ENCODE measurements around the gene PDE6H.

Gene PDE6H

DNA sequence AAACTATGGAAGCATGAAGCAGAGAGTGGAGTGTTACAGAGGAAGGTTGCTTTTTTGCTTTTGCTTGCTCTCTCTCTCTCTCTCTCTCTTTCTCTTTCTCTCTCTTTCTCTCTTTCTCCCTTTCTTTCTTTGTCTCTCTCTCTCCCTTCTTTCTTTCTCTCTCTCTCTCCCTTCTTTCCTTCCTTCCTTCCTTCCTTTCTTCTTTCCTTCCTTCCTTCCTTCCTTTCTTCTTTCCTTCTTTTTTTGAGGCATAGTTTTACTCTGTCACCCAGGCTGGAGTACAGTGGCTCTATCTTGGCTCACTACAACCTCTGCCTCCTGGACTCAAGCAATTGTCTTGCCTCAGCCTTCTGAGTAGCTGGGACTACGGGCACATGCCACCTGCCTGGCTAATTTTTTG lies 19.1 kb upstream of the PDE6H start:
- Histone ChIP-seq H3K27me3 (ENCODE audit: control insufficient read depth, insufficient read depth, low read length) (no peaks in the 10 kb centered on the region), H3K4me1 (ENCODE audit: control insufficient read depth, insufficient read depth, low read length) (peaks cover 7% of the 10 kb centered on the region), H3K9me3 (ENCODE audit: control insufficient read depth, low read length) (no peaks in the 10 kb centered on the region), H3K36me3 (ENCODE audit: control insufficient read depth, insufficient read depth, low read length) (no peaks in the 10 kb centered on the region), H3K4me3 (ENCODE audit: low read length) (no peak overlapping the region), H3K9ac (ENCODE audit: low read length) (no peak overlapping the region)

DNA sequence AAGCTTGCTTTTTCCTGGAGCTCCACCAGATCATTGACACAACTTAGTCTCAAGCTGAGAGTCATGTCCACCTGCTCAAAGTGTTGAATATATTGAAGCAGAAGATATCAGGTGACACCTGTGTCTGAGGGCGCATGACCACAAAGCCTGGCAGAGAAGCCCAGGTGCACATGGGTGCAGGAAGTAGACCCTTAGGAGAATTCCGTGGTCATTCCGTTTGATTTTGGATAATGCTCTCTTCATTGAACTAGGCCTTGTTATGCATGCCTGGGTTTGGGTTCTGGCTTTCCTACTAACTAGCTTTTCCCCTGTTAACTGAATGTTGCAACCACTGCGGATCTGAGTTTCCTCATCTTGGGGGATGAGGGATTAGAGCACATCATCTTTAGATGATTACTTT lies 18.6 kb upstream of the PDE6H start:
- Histone ChIP-seq H3K4me3 (ENCODE audit: low read length) (no peak overlapping the region), H3K4me1 (ENCODE audit: control insufficient read depth, insufficient read depth, low read length) (peaks cover 7% of the 10 kb centered on the region), H3K27me3 (ENCODE audit: control insufficient read depth, insufficient read depth, low read length) (no peaks in the 10 kb centered on the region), H3K36me3 (ENCODE audit: control insufficient read depth, insufficient read depth, low read length) (no peaks in the 10 kb centered on the region), H3K9me3 (ENCODE audit: control insufficient read depth, low read length) (no peaks in the 10 kb centered on the region), H3K9ac (ENCODE audit: low read length) (no peak overlapping the region)

DNA sequence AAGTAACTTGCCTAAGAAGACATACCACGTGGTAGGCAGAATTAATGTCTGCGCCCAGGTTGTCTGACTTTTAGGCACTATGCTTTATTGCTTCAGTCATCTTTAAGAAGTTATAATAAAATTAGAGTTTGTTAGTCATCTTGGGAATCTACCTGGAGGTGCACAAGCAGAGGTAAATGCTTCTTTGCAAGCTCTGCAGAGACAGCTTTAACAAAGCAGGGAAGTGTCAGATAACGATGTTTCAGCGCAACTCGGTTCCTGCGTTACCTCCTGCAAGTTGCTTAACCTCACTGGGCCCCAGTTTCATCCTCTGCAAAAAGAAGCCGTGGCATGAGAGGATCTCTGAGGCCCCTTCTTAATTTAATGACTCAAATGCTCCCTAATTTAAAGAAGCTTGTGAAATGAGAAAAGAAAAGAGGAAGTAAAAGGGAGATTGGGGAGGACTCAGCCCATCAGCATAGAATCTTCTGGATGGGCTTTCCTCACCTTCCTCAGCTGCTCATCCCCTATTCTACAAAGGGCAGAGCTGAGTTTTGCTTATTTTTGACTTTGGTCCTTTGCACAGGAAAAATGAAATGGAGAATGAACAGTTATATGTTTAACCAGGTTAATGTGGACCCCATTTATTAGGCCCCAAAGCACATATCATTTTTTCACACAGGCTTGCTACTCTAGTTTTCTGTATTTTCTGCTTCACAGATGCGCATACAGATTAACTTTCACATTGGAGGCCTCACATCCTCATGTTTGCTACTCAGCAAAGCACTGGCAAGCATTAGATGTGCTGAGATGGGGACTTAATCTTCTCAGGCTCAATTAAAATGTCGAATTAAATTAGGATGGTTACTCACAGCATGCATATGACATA lies 16.6 kb upstream of the PDE6H start:
- no peaks in the 10 kb centered on the region for H3K36me3 ChIP-seq (ENCODE audit: control insufficient read depth, insufficient read depth, low read length)
- H3K4me3 ChIP-seq (ENCODE audit: low read length), result no peak overlapping the region
- no peaks in the 10 kb centered on the region for H3K9me3 ChIP-seq (ENCODE audit: control insufficient read depth, low read length)
- no peak overlapping the region for H3K9ac ChIP-seq (ENCODE audit: low read length)
- H3K27me3 ChIP-seq (ENCODE audit: control insufficient read depth, insufficient read depth, low read length), result no peaks in the 10 kb centered on the region
- H3K4me1 ChIP-seq (ENCODE audit: control insufficient read depth, insufficient read depth, low read length), result peaks cover 7% of the 10 kb centered on the region

DNA sequence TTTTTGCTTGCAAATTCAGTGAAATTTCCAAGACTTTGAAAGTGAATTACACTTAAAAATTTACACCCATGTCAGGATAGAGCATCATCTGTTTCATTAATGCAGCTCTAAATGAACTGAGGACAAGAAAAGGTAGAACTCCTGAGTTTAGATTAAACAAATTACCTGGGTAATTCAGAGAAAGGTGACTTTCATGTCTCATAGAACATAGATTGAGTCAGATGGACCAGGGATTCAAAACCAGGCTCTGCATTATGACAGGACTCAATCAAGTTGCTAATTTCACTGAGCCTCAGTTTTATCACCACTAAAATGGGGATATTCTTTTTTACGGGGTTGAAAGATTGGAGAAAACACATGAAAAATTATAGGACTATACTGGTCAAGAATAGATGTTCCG lies 15.9 kb upstream of the PDE6H start:
- Histone ChIP-seq H3K9me3 (ENCODE audit: control insufficient read depth, low read length) (no peaks in the 10 kb centered on the region), H3K36me3 (ENCODE audit: control insufficient read depth, insufficient read depth, low read length) (no peaks in the 10 kb centered on the region), H3K4me1 (ENCODE audit: control insufficient read depth, insufficient read depth, low read length) (peaks cover under 1% of the 10 kb centered on the region), H3K4me3 (ENCODE audit: low read length) (no peak overlapping the region), H3K9ac (ENCODE audit: low read length) (no peak overlapping the region), H3K27me3 (ENCODE audit: control insufficient read depth, insufficient read depth, low read length) (no peaks in the 10 kb centered on the region)

DNA sequence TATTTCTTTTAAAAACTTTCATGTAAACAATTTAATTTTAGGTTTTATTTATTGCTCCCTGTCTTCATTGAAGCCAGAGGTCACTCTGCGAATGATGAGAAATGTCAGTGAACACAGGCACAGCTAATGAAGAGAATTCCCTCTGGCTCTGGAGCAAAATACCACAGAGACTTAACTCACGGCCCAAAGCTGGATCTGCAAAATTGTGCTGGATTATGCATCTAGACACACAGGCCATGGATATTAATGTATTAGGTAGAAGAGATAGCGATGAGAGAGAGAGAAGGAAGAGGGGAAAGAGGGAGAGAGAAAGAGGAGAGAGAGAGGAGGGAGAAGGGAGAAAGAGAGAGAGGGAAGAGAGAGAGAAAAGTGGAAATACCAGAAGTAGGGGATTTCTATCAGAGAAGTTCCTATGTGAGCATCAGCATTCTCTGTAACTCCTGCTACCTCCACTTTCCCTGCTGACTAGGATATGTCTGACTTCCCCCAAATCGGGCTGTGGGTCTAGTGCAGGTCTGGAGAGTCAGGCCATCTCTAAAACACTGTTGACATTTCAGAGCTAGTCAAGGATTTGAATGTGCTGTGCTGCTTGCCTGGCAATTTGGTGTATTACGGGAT lies 15.2 kb upstream of the PDE6H start:
- Histone ChIP-seq H3K4me1 (ENCODE audit: control insufficient read depth, insufficient read depth, low read length) (no peaks in the 10 kb centered on the region), H3K27me3 (ENCODE audit: control insufficient read depth, insufficient read depth, low read length) (no peaks in the 10 kb centered on the region), H3K4me3 (ENCODE audit: low read length) (no peak overlapping the region), H3K9me3 (ENCODE audit: control insufficient read depth, low read length) (no peaks in the 10 kb centered on the region), H3K9ac (ENCODE audit: low read length) (peak overlapping the region; percentile 9), H3K36me3 (ENCODE audit: control insufficient read depth, insufficient read depth, low read length) (no peaks in the 10 kb centered on the region)

DNA sequence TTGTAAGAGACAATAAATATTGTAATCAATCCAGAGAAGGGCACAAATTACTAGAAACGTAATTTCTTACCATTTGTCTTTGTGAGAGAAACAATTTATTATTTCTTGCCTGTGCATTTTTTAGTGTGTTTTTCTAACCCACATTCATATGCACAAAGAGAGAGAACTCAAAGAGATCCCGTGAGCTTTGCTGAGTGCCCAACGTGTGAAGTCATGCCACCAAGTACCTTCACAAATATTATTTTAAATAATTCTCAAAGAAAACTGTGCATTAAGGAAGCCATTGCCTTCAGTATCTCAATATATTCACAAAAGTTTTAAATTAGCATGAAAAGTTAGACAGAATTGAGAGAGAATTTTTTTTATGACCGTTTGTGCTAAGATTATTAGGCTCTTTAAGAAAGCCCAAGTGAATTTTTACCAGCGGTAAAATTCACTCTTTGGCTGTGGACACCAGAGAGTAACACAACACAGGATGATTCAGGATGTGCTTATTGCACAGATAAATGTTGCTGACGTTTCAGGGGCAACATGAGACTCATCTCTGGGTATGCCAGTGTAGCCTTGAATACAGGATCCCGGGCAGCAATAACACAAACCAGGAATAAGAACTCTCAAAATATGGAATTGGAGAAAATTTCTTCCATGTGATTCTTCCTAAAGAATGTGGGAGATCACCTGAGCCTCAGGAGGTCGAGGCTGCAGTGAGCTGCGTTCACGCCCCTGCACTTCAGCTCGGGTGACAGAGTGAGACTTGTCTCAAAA lies 14.3 kb upstream of the PDE6H start:
- no peaks in the 10 kb centered on the region for H3K36me3 ChIP-seq (ENCODE audit: control insufficient read depth, insufficient read depth, low read length)
- no peaks in the 10 kb centered on the region for H3K27me3 ChIP-seq (ENCODE audit: control insufficient read depth, insufficient read depth, low read length)
- no peak overlapping the region for H3K9ac ChIP-seq (ENCODE audit: low read length)
- no peak overlapping the region for H3K4me3 ChIP-seq (ENCODE audit: low read length)
- H3K4me1 ChIP-seq (ENCODE audit: control insufficient read depth, insufficient read depth, low read length), result no peaks in the 10 kb centered on the region
- no peaks in the 10 kb centered on the region for H3K9me3 ChIP-seq (ENCODE audit: control insufficient read depth, low read length)

DNA sequence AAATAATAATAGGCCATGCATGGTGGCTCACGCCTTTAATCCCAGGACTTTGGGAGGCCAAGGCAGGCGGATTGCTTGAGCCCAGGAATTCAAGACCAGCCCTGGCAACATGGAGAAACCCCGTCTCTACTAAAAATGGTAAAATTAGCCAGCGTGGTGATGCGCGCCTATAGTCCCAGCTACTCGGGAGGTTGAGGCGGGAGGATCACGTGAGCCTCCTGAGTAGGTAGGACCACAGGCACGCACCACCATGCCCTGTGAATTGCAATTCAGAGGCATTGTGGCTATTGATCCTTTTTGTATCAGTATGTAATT lies 13.8 kb upstream of the PDE6H start:
- Histone ChIP-seq H3K27me3 (ENCODE audit: control insufficient read depth, insufficient read depth, low read length) (no peaks in the 10 kb centered on the region), H3K36me3 (ENCODE audit: control insufficient read depth, insufficient read depth, low read length) (no peaks in the 10 kb centered on the region), H3K4me3 (ENCODE audit: low read length) (no peak overlapping the region), H3K9ac (ENCODE audit: low read length) (no peak overlapping the region), H3K4me1 (ENCODE audit: control insufficient read depth, insufficient read depth, low read length) (no peaks in the 10 kb centered on the region), H3K9me3 (ENCODE audit: control insufficient read depth, low read length) (no peaks in the 10 kb centered on the region)

DNA sequence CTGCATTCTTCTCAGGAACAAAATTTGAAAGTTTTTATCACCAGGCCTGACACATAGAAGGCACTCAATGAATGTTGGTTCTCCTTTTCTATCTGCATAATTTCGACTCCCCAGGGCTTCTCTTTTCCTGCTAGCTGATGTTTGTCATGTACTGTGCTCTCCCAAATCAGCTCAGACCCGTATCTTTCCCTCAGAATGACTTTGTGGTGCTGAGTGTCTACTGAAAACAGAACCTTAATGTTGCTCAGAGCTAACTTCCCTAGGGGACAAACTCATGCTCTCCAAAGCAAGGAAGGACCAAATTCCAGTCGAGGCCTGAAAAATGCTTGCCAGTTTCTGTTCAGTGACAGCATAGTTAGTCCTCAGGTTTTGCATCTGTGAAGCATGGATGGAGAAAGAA lies 13.4 kb upstream of the PDE6H start:
- H3K9me3 ChIP-seq (ENCODE audit: control insufficient read depth, low read length), result no peaks in the 10 kb centered on the region
- no peak overlapping the region for H3K4me3 ChIP-seq (ENCODE audit: low read length)
- H3K9ac ChIP-seq (ENCODE audit: low read length), result no peak overlapping the region
- no peaks in the 10 kb centered on the region for H3K4me1 ChIP-seq (ENCODE audit: control insufficient read depth, insufficient read depth, low read length)
- H3K36me3 ChIP-seq (ENCODE audit: control insufficient read depth, insufficient read depth, low read length), result no peaks in the 10 kb centered on the region
- H3K27me3 ChIP-seq (ENCODE audit: control insufficient read depth, insufficient read depth, low read length), result no peaks in the 10 kb centered on the region

DNA sequence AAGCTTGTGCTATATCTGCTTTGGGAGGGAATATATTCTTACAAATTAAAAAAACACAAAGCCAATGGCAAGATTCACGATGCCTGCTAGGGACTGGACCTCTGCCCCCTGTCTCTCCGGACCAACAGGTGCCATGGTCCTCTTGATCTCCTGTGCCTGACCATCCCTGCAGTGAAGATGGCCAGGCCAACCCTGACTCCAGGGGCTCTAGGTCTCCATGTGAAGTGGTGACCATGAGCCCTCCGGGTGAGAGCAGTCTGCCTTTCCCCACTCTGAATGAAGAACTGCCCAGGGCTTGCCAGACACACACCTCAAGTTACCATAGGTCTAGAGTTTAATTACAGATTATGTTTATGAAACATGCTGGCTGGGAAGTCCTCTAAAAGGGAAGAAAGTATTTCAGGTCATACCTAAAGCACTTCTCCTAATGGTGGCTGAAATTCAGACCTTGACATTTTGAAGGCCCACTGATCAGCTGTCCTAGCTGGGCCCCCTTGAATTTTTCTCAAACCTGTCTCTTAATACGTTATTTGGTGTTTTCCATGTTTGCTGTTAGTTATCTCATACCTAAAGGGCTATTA lies 12.8 kb upstream of the PDE6H start:
- Histone ChIP-seq H3K9ac (ENCODE audit: low read length) (peak overlapping the region; percentile 36), H3K27me3 (ENCODE audit: control insufficient read depth, insufficient read depth, low read length) (no peaks in the 10 kb centered on the region), H3K4me3 (ENCODE audit: low read length) (no peak overlapping the region), H3K4me1 (ENCODE audit: control insufficient read depth, insufficient read depth, low read length) (no peaks in the 10 kb centered on the region), H3K9me3 (ENCODE audit: control insufficient read depth, low read length) (no peaks in the 10 kb centered on the region), H3K36me3 (ENCODE audit: control insufficient read depth, insufficient read depth, low read length) (no peaks in the 10 kb centered on the region)

DNA sequence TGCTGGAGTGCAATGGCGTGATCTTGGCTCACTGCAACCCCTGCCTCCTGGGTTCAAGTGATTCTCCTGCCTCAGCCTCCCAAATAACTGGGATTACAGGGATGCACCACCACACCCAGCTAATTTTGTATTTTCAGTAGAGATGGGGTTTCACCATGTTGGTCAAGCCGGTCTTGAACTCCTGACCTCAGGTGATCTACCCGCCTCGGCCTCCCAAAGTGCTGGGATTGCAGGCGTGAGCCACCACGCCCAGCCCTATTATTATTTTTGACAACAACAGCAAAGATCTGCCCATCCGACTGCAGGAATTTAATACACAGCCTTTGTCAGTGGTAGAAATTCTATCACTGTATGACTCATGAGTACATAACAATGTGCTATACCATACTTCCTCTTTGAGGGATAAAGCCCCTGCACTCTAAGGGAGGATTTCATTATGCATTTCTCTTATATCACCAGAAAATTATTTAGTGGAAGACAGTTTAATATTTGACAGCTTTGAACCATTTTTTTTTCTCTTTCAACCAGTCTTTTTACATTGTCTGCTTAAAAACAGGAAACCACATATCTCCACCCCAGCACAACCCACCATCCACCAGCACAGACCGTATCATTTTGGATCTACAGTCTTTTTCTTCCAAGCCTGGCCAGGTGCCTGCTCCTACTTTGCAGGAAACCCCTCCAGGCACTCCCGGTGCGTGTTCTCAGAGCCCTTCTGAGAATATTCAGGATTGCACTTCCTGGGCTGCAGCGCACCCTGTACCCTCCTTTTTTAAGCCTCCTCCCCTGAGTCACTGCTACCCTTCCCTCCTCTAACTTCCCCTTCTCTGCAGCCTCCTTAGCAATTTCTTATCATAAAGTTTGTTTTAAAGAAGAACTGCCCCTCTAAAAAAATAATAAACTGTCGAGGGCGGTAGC lies 12.0 kb upstream of the PDE6H start:
- Histone ChIP-seq H3K4me1 (ENCODE audit: control insufficient read depth, insufficient read depth, low read length) (no peaks in the 10 kb centered on the region), H3K27me3 (ENCODE audit: control insufficient read depth, insufficient read depth, low read length) (no peaks in the 10 kb centered on the region), H3K36me3 (ENCODE audit: control insufficient read depth, insufficient read depth, low read length) (no peaks in the 10 kb centered on the region), H3K9ac (ENCODE audit: low read length) (peak overlapping the region; percentile 57), H3K9me3 (ENCODE audit: control insufficient read depth, low read length) (no peaks in the 10 kb centered on the region), H3K4me3 (ENCODE audit: low read length) (no peak overlapping the region)

DNA sequence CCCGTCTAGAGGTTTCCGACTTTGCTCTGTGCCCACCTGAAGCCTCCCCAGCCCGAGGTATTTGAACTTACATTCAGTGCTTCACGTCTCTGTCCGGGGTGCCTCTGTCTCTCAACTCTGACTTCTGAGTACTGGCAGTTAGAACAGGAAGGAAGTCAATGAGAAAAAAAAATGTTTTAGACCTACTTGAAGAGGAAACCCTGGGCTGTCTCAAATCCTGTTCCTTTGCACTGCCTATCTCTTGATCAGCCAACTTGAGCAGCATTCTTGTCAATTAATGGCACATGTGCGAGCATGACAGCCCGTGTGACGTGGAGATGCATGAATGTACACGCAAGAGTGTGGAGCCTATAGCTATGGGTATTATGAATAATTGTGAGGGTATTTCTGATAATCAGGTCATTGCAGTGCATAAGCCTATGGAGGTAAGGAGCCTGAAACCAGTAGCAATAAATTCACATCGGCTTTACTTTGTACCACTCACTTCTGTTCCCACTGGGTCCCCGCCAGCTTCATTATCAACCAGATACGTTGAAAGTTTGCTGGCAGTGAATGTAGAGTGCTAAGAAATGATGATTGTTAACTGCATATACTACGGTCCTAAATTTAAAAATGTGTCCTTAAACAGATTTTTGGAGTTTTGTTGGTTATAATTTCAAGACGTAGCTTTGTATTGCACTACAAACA lies 11.2 kb upstream of the PDE6H start, which contains the start of gene ARHGDIB:
ARHGDIB (minus strand) TSS at position 136 of the 687 bp plus-strand sequence. CDS start 10,889 bp downstream, outside the sequence.
- H3K36me3 ChIP-seq (ENCODE audit: control insufficient read depth, insufficient read depth, low read length), result no peaks in the 10 kb centered on the region
- no peak within 1 kb of the TSS for H3K4me3 ChIP-seq (ENCODE audit: low read length)
- H3K27me3 ChIP-seq (ENCODE audit: control insufficient read depth, insufficient read depth, low read length), result no peaks in the 10 kb centered on the region
- no peaks in the 10 kb centered on the region for H3K4me1 ChIP-seq (ENCODE audit: control insufficient read depth, insufficient read depth, low read length)
- H3K9me3 ChIP-seq (ENCODE audit: control insufficient read depth, low read length), result no peaks in the 10 kb centered on the region
- peak within 1 kb of the TSS; percentile 57 for H3K9ac ChIP-seq (ENCODE audit: low read length)

Measured in mucosa of stomach (tissue), 1 donor.